Endodermal cell (in vitro differentiated cells): Measurements from ENCODE around the gene ITPRIPL2. TPM values are rescaled to one million over a fixed set of nuclear protein-coding genes. Genes with fewer than 3 reads are reported as not detected.
A peak's percentile ranks its signal among the peaks of the same experiment; 100 is the strongest.

Source experiments
- DNase-seq: peaks from one replicate; pipeline ENCODE4 v3.0.0-alpha.2; 2017
- H3K27ac ChIP-seq: 2 replicates; pipeline ENCODE4 v1.5.1; 2013; ENCODE audit warnings: mild to moderate bottlenecking, low read depth, low read length, moderate library complexity
- H3K27me3 ChIP-seq: 2 replicates; pipeline ENCODE4 v1.6.1; 2013; ENCODE audit warnings: mild to moderate bottlenecking, low read length, moderate library complexity; ENCODE audit not compliant: insufficient read depth, control insufficient read depth, poor library complexity, severe bottlenecking
- H3K36me3 ChIP-seq: 2 replicates; pipeline ENCODE4 v1.7.0; 2013; ENCODE audit warnings: mild to moderate bottlenecking, low read length, moderate library complexity; ENCODE audit not compliant: control insufficient read depth, insufficient read depth
- H3K4me1 ChIP-seq: one replicate; pipeline ENCODE4 v1.7.0; 2013; ENCODE audit warnings: low read length; ENCODE audit not compliant: control insufficient read depth, insufficient read depth
- H3K4me3 ChIP-seq: 2 replicates; pipeline ENCODE4 v1.5.1; 2013; ENCODE audit warnings: mild to moderate bottlenecking, low read length, moderate library complexity
- H3K9ac ChIP-seq: 2 replicates; pipeline ENCODE4 v1.6.1; 2013; ENCODE audit warnings: mild to moderate bottlenecking, low read length, moderate library complexity; ENCODE audit not compliant: poor library complexity, severe bottlenecking; ENCODE audit errors: extremely low read depth
- H3K9me3 ChIP-seq: 2 replicates; pipeline ENCODE4 v1.6.1; 2013; ENCODE audit warnings: mild to moderate bottlenecking, low read length, moderate library complexity; ENCODE audit not compliant: control insufficient read depth
- H3K27ac Mint-ChIP-seq: 2 replicates; pipeline ENCODE4 v1.8.0; 2020; ENCODE audit warnings: mixed read lengths
- H3K27me3 Mint-ChIP-seq: 2 replicates; pipeline ENCODE4 v1.8.0; 2021; ENCODE audit warnings: mild to moderate bottlenecking, mixed read lengths; ENCODE audit not compliant: insufficient read depth
- H3K36me3 Mint-ChIP-seq: 2 replicates; pipeline ENCODE4 v1.8.0; 2020; ENCODE audit warnings: low read depth, mixed read lengths
- H3K4me1 Mint-ChIP-seq: 2 replicates; pipeline ENCODE4 v1.8.0; 2020; ENCODE audit warnings: mixed read lengths
- H3K4me3 Mint-ChIP-seq: 2 replicates; pipeline ENCODE4 v1.8.0; 2020; ENCODE audit warnings: mild to moderate bottlenecking, moderate library complexity, mixed read lengths
- H3K9me3 Mint-ChIP-seq: 2 replicates; pipeline ENCODE4 v1.8.0; 2020; ENCODE audit warnings: mild to moderate bottlenecking, mixed read lengths
- WGBS, 2 experiments: methylation state at CpG; one replicate each; pipeline versions ENCODE4 v1.1.5 to v1.1.7; 2013; ENCODE audit warnings: missing lambda C conversion rate in 2 of 2, mixed read lengths in 1 of 2; ENCODE audit not compliant: insufficient coverage in 1 of 2, insufficient read length in 1 of 2; 5-methylcytosine and 5-hydroxymethylcytosine counted together
- total RNA-seq, 2 donors: library from RNA; stranded (reverse); fragmentation: NEBNext Ultra II Directional in 1 of 2; extraction: Animal tissue kit (Norgen Biotek cat#: 25700) in 1 of 2; gene quantifications; 2 replicates in 1 of 2; 3 replicates in 1 of 2; pipeline ENCODE4 v1.2.1, GENCODE V29; 2021
- TF ChIP-seq, protein P1 (sequence below): fragments of 200-600 bp; sonication (generic); conservative IDR thresholded peaks from 2 replicates; pipeline ENCODE4 v1.5.0; 2021; ENCODE audit warnings: antibody characterized with exemption, mild to moderate bottlenecking

The ITPRIPL2 gene
- total RNA-seq, 2 donors from 2014 or later: 13.4 to 19.3 TPM

DNA sequence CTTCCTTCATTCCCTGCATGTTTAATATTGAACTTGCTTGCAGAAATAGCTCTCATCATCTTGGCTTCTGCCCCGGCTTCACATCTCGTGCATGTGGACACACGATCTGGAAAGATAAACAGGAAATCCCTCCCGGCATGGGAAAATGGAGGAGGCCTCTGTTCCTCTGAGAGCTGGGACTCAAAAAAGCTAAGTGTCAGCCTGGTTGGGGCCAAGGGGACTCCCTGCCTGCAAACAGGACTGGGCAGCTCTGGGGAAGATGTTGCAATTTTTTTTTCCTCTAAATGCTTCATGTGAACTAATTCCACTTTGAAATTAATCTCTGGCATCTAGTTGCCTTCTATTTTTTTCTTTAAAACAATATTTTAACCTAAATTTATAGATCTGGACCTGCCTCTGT is 24.8 kb downstream of the ITPRIPL2 start:
- Histone ChIP-seq H3K9me3 (no peaks in the 10 kb centered on the region), H3K27me3 (no peaks in the 10 kb centered on the region), H3K4me1 (peaks cover 10% of the 10 kb centered on the region), H3K4me3 (no peak overlapping the region), H3K27ac (no peak overlapping the region), H3K36me3 (no peaks in the 10 kb centered on the region), H3K9ac (no peak overlapping the region)
- no peak overlapping the region for H3K4me3 Mint-ChIP-seq
- 57 to 66% methylated on average over 4 of the region's 4 CpGs for WGBS, 2 experiments
- no peaks in the 10 kb centered on the region for H3K9me3 Mint-ChIP-seq
- peaks cover 22% of the 10 kb centered on the region for H3K4me1 Mint-ChIP-seq
- peak overlapping the region; percentile 60 for H3K27ac Mint-ChIP-seq
- TF ChIP-seq, protein P1, sequence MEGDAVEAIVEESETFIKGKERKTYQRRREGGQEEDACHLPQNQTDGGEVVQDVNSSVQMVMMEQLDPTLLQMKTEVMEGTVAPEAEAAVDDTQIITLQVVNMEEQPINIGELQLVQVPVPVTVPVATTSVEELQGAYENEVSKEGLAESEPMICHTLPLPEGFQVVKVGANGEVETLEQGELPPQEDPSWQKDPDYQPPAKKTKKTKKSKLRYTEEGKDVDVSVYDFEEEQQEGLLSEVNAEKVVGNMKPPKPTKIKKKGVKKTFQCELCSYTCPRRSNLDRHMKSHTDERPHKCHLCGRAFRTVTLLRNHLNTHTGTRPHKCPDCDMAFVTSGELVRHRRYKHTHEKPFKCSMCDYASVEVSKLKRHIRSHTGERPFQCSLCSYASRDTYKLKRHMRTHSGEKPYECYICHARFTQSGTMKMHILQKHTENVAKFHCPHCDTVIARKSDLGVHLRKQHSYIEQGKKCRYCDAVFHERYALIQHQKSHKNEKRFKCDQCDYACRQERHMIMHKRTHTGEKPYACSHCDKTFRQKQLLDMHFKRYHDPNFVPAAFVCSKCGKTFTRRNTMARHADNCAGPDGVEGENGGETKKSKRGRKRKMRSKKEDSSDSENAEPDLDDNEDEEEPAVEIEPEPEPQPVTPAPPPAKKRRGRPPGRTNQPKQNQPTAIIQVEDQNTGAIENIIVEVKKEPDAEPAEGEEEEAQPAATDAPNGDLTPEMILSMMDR: no peak
- no peaks in the 10 kb centered on the region for H3K27me3 Mint-ChIP-seq
- peak; percentile 68 for DNase-seq
- no peaks in the 10 kb centered on the region for H3K36me3 Mint-ChIP-seq

DNA sequence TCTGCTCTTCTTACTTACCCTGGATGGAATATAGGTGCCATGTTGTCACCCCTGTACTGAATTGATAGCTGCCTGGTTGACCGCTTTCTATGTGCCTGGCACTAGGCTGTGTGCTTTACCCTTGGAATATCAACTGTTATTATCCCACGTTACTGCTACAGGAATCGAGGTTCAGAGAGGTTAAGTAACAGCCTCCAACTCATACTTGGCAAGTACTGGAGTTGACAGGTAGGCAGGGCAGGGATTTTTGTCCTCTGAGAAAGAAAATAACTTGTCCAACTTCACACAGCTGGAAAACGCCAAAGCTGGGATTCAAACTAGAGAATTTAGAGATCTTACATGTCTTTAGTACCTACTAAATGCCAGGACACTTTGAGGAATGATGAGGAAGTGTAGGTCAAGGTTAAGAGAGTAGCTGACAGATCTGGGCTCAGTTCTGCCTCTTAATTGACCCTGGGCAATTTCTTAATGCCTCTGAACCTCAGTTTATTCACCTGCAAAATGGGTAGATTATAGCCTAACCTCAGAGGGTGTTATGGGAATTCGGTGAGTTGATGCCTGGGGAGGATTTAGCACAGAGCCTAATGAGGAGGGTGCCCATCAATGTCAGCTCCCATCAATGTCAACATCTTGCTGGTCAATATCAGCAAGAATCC is 25.8 kb downstream of the ITPRIPL2 start:
- Mint-ChIP-seq H3K4me3 (no peak overlapping the region), H3K4me1 (peaks cover 24% of the 10 kb centered on the region), H3K36me3 (no peaks in the 10 kb centered on the region), H3K27me3 (no peaks in the 10 kb centered on the region), H3K27ac (no peak overlapping the region), H3K9me3 (no peaks in the 10 kb centered on the region)
- H3K4me1 ChIP-seq: peaks cover 10% of the 10 kb centered on the region
- 87 to 96% methylated on average over 5 of the region's 5 CpGs for WGBS, 2 experiments
- TF ChIP-seq, protein P1: no peak
- H3K27ac ChIP-seq: no peak overlapping the region
- no peaks in the 10 kb centered on the region for H3K36me3 ChIP-seq
- DNase-seq: no peak
- no peaks in the 10 kb centered on the region for H3K27me3 ChIP-seq
- H3K9me3 ChIP-seq: no peaks in the 10 kb centered on the region
- no peak overlapping the region for H3K4me3 ChIP-seq
- H3K9ac ChIP-seq: no peak overlapping the region

DNA sequence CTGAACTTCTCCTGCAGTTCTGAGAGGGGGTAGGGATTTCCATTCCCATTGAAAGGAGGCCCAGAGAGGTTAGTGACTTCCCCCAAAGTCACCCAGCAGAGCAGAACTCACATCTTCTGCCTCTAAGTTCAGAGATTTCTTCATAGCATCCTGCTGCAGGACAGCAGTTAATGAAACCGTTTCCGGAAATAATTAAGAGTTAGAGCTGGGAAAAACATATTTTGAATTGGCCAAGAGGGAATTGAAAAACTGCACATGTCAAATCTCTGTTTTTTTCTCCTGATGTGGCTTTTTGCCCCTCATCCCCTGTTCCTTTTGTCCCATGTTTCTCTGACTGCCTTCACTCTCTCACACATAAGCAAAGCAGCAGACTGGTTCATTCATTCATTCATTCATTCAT is 26.6 kb downstream of the ITPRIPL2 start:
- Mint-ChIP-seq H3K4me3 (no peak overlapping the region), H3K9me3 (no peaks in the 10 kb centered on the region), H3K36me3 (no peaks in the 10 kb centered on the region), H3K27ac (no peak overlapping the region), H3K4me1 (peaks cover 29% of the 10 kb centered on the region), H3K27me3 (no peaks in the 10 kb centered on the region)
- Histone ChIP-seq H3K27me3 (no peaks in the 10 kb centered on the region), H3K27ac (no peak overlapping the region), H3K4me1 (peaks cover 10% of the 10 kb centered on the region), H3K36me3 (no peaks in the 10 kb centered on the region), H3K9me3 (no peaks in the 10 kb centered on the region), H3K9ac (no peak overlapping the region), H3K4me3 (no peak overlapping the region)
- no peak for DNase-seq
- WGBS, 2 experiments: 91 to 100% methylated on average over 2 of the region's 2 CpGs
- TF ChIP-seq, protein P1: no peak
